Activated CD4-positive, alpha-beta T cell treated with anti-CD3 and anti-CD28 coated beads, Interleukin-2, Interleukin-6, amounts not matched to agents 100 ng/mL and 50 ng/mL, durations not matched to agents 16 hours and 8 hours (primary cell): ENCODE data around the gene GPR17.
A peak's percentile ranks its signal among the peaks of the same experiment; 100 is the strongest.

Experiments
- DNase-seq: peaks from one replicate; pipeline ENCODE4 v3.0.0-alpha.2; 2020

The GPR17 gene

GRCh38 chr2:127630864-127631540 is 15.0 kb upstream of the GPR17 start:
- no peak for DNase-seq

DNA sequence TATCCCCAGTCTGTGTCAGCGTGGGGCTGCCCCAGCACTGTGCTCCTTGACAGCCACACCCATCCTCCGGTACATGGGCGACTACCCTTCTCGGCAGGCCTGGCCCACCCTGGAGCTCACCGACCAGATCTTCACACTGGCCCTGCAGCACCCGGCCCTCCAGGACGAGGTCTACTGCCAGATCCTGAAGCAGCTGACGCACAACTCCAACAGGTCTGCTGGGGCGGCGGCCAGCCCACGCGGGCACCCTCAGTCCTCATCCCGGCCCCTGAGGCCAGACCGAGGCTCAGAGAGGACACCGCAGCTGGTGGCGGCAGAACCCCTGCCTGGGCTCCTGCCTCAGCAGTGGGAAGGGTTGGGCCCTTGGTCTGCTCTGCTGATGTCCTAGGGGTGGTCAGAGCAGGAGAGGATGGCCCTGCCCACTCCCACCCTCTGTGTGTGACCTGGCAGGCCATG is 14.4 kb upstream of the GPR17 start:
- DNase-seq, result no peak

GRCh38 chr2:127631997-127632581 is 13.9 kb upstream of the GPR17 start:
- DNase-seq, result no peak

DNA sequence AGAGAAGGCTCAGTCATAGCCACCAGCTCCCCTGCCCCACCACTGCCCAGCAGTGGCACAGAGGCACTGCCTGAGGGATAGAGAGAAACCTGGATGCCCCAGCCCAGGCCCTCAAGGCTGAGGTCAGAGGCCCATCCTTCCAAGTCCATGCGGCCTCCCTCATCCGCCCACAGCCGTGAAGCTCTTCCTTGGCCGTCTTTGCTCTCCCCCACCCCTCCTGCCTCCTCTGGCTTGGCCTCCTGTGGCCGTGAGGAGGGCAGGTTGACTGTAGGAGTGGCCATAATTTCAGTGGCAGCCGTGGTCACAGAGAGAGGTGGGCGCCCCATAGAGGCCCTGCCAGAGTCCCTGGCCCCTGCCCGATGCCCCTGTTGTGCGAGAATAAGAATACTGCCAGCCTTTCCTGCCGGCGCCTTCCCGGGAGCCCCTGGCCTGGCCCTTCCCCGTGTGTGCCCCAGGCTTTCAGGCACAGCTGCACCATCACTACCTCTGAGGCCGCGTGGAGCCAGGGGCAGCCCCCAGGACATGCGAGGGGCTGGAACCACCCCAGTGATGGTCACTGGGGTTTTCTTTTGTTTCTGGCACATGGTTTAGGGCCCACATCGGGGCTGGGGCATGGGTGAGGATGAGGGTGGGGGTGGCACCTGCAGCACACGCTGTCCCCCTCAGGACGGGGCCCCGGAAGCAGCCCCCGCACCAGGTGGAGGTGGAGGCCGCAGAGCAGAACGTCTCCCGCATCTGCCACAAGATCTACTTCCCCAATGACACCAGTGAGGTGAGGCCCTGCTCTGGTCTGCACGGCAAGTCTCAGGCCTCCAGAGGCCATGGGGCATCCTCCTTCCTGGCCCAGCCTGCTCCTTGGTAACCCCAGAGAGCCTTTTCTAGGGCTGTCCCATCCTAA is 13.1 kb upstream of the GPR17 start:
- DNase-seq, result no peak

GRCh38 chr2:127633556-127634065 is 12.3 kb upstream of the GPR17 start:
- no peak for DNase-seq

DNA sequence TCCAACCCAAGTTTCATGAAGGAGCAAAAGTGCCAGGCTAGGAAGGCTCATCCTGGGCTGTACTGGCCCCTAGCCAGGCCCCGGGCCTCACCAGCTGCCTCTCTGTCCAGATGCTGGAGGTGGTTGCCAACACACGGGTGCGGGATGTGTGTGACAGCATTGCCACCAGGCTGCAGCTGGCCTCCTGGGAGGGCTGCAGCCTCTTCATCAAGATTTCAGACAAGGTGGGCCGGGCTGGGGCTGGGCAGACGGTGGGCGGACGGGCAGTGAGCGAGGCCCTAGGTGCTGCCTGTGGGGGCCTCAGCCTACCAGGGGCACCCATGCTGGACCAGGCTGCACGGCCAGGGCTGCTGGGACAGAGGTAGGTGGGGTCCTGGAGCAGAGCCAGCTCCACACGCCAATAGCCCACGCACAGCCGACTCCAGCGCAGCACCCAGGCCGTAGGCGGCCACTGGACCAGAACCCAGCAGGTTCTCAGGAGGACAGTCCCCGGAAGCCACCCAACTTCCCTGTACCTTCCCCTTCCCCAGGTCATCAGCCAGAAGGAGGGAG is 11.8 kb upstream of the GPR17 start:
- no peak for DNase-seq

DNA sequence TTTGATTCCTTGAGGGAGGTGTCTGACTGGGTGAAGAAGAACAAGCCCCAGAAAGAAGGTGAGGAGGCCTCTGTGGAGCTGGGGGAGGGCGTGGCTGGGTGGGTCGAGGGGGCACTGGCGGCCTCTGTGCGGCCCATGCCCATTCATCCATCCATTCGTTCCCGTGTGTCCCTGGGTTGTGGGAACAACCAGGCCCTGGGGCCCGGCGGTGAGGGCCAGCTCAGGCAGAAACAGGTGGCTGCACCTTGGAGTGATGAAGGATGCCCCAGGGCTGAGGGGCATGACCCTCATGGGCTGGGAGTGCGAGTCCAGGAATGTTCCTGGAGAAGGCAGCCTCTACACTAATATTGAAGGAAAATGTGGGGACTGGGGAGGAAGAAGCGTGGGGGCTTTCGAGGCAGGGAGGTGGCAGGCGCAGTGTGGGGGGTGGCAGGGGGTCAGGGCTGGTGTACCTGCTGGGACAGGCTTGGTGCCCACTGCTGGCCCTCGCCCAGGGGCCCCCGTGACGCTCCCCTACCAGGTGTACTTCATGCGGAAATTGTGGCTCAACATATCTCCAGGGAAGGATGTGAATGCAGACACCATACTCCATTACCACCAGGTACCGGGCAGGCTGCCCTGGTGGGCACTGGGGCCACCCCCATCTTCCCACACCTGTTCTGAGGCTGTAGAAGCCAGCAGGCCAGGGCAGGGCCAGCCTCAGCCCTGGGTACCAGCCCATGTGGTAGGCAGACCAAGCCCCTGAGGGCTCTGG is 11.2 kb upstream of the GPR17 start:
- DNase-seq, result no peak

DNA sequence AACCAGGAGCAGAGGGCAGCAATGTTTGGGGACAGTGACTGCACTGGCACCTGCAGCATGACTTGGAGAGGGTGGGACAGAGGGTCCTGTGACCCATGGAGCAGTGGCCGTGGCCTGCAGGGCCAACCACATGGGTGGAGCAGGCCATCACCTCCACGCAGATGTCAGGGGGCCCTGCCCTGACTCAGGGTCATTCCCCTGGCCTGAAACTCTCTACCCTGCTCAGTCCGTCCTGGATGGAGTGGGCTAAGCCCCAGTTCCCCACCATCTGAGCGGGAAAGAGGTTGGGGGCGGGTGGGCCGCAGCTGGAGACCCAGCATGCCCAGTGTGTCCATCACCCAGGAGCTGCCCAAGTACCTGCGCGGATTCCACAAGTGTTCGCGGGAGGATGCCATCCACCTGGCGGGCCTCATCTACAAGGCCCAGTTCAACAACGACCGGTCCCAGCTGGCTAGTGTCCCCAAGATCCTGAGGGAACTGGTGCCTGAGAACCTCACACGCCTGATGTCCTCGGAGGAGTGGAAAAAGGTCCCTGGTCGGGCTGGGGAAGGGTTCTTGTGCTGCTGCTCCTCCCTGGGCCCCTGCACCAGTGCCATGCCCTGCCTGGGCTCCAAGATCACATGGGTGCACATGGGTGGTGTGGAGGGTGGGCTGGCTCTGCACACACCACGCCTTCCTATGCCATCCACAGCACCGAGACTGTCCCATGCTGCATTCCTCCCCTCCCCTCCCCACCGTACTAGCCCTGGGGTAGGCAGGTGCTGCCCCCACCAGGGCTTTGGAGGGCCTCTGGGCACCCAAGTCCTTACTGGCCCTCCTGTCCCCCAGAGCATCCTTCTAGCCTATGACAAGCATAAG is 10.3 kb upstream of the GPR17 start:
- DNase-seq, result no peak

- DNase-seq, result no peak
Measured at GRCh38 chr2:127636248-127637235, 9.4 kb upstream of the GPR17 start.

GRCh38 chr2:127637236-127637630 is 8.7 kb upstream of the GPR17 start:
- no peak for DNase-seq

DNA sequence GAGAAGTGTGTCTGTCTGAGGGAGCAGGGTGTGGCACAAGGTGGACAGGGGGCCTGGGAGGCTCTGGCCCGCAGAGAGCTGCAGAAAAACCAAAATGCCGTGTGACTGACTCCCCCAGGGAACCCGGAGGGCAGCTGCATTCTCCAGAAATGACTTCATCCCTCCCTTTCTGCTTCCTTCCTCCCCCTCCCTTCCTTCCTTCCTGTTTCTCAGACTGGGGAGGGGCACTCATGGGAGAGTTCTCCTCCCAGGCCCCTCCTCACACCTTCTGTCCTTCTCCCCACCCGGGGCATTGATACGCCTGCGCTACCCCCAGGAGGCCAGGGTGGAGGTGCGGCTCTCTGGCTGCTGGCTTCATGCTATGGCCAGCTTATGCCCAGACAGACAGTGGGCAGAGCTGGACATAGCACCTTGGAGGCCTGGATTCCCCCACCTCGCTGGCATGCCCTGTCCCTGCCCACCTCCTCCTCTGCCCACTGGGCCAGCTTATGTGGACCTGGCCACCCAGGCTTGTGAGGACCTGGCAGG is 8.2 kb upstream of the GPR17 start:
- DNase-seq, result peak; percentile 39

- DNase-seq, result no peak
Measured at GRCh38 chr2:127638361-127639110, 7.4 kb upstream of the GPR17 start.

DNA sequence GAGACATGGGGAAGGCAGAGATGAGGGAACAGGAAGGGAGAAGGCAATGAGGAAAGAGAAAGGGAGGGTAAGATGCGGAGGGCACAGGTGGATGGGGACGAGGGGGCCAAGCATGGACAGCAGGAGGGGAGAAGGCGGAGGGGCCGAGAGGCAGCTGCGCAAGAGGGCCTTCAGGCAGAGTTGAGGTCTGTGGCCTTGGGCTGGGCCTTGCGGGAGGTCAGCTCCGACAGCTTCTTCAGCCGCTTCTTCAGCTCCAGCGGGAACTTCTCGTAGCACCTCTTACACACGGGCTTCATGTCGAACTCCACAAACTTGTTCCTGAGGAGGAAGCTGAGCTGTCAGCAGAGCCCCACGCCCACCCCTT is 6.9 kb upstream of the GPR17 start:
- no peak for DNase-seq

DNA sequence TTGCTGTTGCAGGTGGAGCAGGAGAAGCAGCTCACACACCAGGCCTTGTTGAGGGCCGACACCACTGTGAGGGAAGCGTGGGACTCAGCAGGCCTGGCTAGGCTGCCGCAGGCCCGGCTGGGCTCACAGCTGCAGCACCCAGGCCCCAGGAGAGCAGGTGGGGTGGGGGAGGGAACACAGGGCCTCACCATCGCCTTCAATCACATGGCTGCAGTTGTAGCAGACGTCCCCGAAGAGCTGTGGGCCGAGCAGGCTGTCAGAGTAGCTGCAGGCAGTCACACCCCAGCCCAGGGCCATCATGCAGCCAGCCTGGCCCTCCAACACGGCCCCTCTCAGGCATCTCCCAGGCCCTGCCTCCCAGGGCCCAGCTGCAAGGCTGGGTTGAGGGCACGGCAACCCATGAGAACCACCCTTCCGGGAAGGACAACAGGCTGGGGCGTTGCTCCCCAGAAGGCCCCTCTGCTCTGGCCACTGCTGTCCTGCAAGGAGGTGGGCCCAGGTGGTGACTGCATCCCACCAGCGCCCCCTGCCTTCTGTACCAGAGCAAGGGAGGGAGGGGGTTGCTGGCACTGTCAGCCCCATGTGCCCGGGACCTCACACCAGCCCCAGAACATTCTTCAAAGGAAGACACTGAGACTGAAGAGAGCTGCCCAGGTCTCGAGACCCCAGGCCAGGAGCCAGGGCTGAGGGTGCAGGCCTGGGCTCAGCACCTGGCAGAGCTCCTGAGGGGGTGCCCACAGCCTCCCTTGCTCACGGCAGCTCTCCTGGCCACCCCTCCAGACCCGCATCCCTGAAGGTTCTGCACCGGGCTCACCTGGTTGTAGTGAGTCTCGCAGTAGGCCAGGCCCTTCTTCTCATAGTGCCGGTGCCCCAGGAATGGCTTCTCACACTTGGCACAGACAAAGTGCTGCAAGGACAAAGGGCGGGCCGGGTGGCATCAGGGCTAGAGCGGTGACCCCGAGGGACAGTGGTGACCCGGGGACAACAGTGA is 5.6 kb upstream of the GPR17 start:
- DNase-seq, result peak; percentile 20

DNA sequence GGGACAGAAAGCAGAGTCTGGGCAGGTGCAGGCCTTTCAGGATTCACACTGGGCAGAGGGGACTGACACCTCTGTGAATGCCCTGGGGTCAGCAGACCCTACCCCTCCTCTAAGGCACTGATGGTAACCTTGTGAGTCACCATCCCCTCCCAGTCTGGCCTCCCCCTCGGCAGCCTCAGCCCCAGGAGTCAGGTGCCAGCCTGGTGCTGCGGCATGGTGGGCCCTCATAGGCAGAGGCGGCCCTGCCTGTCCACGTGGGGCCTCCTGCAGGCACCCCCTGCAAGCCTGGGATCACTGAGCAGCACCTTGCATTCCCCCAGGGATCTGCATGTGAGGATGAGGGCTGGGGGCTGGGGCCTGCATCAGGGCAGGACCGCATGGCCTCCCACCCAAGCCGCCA is 4.8 kb upstream of the GPR17 start:
- no peak for DNase-seq

DNA sequence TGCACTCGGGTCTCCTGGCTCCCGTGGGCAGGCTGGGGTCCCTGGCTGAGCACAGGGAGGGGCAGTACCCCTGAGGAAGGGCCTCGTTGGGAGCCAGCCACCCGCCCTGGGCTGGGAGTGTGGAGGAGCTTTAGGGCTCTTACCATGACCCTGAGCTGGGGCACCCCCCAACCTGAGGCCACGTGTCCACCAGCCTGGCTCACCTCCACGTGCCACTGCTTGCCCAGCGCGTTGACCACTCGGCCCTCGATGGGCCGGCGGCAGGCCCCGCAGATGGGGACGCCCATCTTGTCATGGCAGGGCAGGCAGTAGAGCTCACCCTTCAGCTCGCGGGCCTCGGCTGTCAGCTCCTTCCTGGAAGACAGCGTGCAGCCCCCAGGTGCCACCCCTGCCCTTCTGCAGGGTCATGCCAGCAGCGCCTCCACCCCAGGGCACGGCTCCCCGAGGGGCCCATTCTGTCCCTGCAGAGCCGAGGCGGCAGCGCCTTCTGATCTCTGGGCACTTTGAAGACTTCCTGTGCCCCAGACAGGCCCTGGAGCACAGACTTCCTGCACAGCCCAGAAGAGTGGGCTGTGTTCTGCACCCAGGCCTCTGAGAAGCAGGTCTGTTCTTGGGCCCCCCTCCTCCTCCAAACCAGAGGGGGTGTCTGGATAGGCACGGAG is 4.0 kb upstream of the GPR17 start:
- DNase-seq, result peak; percentile 27

DNA sequence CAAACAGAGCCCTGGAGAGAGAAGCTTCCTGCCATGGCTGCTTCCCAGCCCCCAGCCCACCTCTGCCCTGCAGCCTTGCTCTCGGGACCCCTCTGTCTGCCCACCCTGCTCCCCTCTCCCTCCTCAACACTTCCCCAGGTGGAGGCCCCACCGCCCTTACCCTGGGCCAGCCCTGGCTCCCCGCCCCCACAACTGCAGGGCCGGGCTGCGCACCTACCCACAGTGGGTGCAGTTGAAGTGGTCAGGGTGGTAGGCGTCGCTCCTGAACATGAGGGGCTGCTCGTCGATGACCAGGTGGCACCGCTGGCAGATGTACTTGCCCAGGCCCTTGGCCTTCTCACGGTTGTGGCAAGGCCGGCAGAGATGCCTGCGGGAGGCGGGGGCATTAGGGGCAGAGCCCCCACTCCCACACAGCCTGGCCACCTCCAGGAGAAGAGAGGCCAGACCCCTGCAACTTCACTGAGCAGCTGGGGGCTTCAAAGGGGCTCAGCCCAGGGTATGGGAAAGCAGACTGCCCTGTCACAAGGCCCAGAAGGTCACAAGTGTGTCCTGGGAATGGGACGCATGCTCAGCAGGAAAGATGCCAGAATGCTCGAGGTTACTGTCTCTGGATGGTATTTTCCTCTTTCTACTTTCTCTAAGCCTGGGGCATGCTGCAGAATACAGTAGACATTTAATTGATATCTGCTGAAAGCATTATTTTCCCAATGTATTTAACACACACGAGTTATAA is 3.1 kb upstream of the GPR17 start:
- no peak for DNase-seq
